Measurements from ENCODE around the gene NHERF2.

Gene NHERF2

DNA sequence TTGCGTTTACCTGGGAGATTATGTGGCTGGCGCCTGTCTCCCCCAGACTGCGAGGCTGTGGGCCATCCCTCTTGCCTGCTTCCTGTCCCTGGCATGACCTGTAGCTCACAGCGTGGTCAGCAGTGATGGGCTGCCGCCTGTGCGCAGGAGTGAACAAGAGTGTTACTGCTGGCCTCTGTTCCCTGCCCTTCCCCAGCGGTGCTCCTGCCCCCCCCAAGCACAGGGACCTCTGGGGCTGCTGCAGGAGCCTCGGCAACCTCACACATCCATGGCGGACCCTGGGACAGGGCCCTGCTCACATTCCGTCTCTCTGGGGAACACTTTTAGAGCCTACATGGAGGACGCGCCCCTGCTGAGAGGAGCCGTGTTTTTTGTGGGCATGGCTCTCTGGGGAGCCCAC lies 31.7 kb downstream of the NHERF2 start:
- no peak overlapping the region for H3K9ac ChIP-seq (ENCODE audit: low read depth, low read length)
- peaks cover 34% of the 10 kb centered on the region for H3K36me3 ChIP-seq (ENCODE audit: insufficient read depth, low read length)
- H3K4me1 ChIP-seq (ENCODE audit: insufficient read depth, low read length), result no peaks in the 10 kb centered on the region
- H3K27me3 ChIP-seq (ENCODE audit: insufficient read depth, low read length), result no peaks in the 10 kb centered on the region
- no peak overlapping the region for H3K27ac ChIP-seq (ENCODE audit: low read depth, low read length)
- H3K9me3 ChIP-seq (ENCODE audit: insufficient read depth, low read depth, low read length), result no peaks in the 10 kb centered on the region
- no peak overlapping the region for H3K4me3 ChIP-seq (ENCODE audit: low read length)
- WGBS, result 93% methylated on average over 13 of the region's 13 CpGs

DNA sequence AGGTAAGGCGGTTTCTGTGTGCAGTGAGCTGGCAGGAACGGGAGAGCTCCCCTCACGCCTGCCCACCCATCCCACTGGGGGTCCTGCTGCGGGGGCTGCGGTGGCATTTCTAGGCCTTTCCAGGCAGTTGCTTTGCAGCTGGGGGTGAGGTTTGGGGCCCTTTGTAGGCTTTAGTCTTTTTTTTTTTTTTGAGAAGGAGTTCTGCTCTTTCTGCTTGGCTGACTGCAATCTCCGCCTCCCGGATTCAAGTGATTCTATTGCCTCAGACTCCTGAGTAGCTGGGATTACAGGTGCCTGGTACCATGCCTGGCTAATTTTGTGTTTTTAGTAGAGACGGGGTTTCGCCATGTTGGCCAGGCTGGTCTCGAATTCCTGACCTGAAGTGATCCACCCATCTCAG lies 32.2 kb downstream of the NHERF2 start:
- H3K4me1 ChIP-seq (ENCODE audit: insufficient read depth, low read length), result no peaks in the 10 kb centered on the region
- H3K27ac ChIP-seq (ENCODE audit: low read depth, low read length), result no peak overlapping the region
- H3K27me3 ChIP-seq (ENCODE audit: insufficient read depth, low read length), result no peaks in the 10 kb centered on the region
- no peaks in the 10 kb centered on the region for H3K9me3 ChIP-seq (ENCODE audit: insufficient read depth, low read depth, low read length)
- H3K36me3 ChIP-seq (ENCODE audit: insufficient read depth, low read length), result peaks cover 29% of the 10 kb centered on the region
- H3K4me3 ChIP-seq (ENCODE audit: low read length), result no peak overlapping the region
- WGBS, result 95% methylated on average over 10 of the region's 10 CpGs
- H3K9ac ChIP-seq (ENCODE audit: low read depth, low read length), result no peak overlapping the region

DNA sequence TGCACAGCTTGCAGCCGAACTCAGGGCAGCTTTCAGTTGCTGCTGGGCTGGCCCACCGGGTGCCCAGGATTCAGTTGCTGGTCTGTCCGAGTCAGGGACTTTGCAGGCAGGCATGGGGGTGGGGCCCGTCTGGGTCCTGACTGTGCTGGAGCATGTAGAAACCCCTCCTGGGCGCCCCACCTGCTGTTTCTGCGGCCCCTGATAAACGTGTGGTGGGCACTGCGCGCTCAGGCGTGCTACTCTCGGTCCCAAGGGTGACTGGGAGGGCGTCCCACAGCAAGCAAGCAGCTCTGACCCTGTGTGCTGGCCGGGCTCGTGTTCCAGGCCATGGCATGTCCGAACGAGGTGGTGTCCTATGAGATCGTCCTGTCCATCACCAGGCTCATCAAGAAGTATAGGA lies 33.6 kb downstream of the NHERF2 start:
- Histone ChIP-seq H3K4me3 (ENCODE audit: low read length) (no peak overlapping the region), H3K36me3 (ENCODE audit: insufficient read depth, low read length) (peaks cover 23% of the 10 kb centered on the region; the same call in 1 of the 2 replicates), H3K27ac (ENCODE audit: low read depth, low read length) (no peak overlapping the region), H3K4me1 (ENCODE audit: insufficient read depth, low read length) (no peaks in the 10 kb centered on the region), H3K27me3 (ENCODE audit: insufficient read depth, low read length) (no peaks in the 10 kb centered on the region), H3K9ac (ENCODE audit: low read depth, low read length) (no peak overlapping the region), H3K9me3 (ENCODE audit: insufficient read depth, low read depth, low read length) (no peaks in the 10 kb centered on the region)
- 95% methylated on average over 17 of the region's 17 CpGs for WGBS

GRCh38 chr16:2061023-2061422 lies 34.3 kb downstream of the NHERF2 start:
- Histone ChIP-seq H3K27ac (ENCODE audit: low read depth, low read length) (no peak overlapping the region), H3K9ac (ENCODE audit: low read depth, low read length) (no peak overlapping the region), H3K4me3 (ENCODE audit: low read length) (no peak overlapping the region), H3K27me3 (ENCODE audit: insufficient read depth, low read length) (no peaks in the 10 kb centered on the region), H3K9me3 (ENCODE audit: insufficient read depth, low read depth, low read length) (no peaks in the 10 kb centered on the region), H3K4me1 (ENCODE audit: insufficient read depth, low read length) (no peaks in the 10 kb centered on the region), H3K36me3 (ENCODE audit: insufficient read depth, low read length) (peaks cover 30% of the 10 kb centered on the region)
- WGBS, result 96% methylated on average over 18 of the region's 18 CpGs

- no peaks in the 10 kb centered on the region for H3K4me1 ChIP-seq (ENCODE audit: insufficient read depth, low read length)
- WGBS, result 95% methylated on average over 13 of the region's 13 CpGs
These were observed 34.8 kb downstream of the NHERF2 start for GRCh38 chr16:2061526-2061925.

DNA sequence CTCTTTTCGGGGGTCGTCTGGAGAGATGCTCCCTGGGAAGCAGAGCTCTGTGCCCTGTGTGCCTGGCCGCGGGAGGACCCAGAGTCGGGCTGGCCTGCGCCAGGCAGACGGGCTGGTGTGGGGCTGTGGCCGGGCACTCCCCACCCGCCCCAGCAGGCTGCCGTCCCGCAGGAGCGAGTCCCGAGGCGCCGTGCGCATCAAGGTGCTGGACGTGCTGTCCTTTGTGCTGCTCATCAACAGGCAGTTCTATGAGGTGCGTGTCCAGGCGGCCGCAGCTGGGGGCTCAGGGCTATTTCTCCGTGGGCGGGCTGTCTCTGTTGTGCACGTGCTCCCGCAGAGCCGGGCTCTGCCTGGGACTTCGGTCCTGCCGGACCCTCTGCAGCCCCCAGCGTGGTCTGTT lies 36.1 kb downstream of the NHERF2 start:
- H3K9ac ChIP-seq (ENCODE audit: low read depth, low read length), result no peak overlapping the region
- H3K36me3 ChIP-seq (ENCODE audit: insufficient read depth, low read length), result peaks cover 42% of the 10 kb centered on the region
- 95% methylated on average over 28 of the region's 28 CpGs for WGBS
- no peak overlapping the region for H3K27ac ChIP-seq (ENCODE audit: low read depth, low read length)
- H3K9me3 ChIP-seq (ENCODE audit: insufficient read depth, low read depth, low read length), result no peaks in the 10 kb centered on the region
- H3K4me1 ChIP-seq (ENCODE audit: insufficient read depth, low read length), result no peaks in the 10 kb centered on the region
- no peaks in the 10 kb centered on the region for H3K27me3 ChIP-seq (ENCODE audit: insufficient read depth, low read length)
- H3K4me3 ChIP-seq (ENCODE audit: low read length), result no peak overlapping the region

More at GRCh38 chr16:2061526-2061925, 34.8 kb downstream of the NHERF2 start:
- H3K36me3 ChIP-seq (ENCODE audit: insufficient read depth, low read length), result peaks cover 34% of the 10 kb centered on the region
- no peaks in the 10 kb centered on the region for H3K9me3 ChIP-seq (ENCODE audit: insufficient read depth, low read depth, low read length)
- no peak overlapping the region for H3K9ac ChIP-seq (ENCODE audit: low read depth, low read length)
- H3K27ac ChIP-seq (ENCODE audit: low read depth, low read length), result no peak overlapping the region
- no peak overlapping the region for H3K4me3 ChIP-seq (ENCODE audit: low read length)
- no peaks in the 10 kb centered on the region for H3K27me3 ChIP-seq (ENCODE audit: insufficient read depth, low read length)

DNA sequence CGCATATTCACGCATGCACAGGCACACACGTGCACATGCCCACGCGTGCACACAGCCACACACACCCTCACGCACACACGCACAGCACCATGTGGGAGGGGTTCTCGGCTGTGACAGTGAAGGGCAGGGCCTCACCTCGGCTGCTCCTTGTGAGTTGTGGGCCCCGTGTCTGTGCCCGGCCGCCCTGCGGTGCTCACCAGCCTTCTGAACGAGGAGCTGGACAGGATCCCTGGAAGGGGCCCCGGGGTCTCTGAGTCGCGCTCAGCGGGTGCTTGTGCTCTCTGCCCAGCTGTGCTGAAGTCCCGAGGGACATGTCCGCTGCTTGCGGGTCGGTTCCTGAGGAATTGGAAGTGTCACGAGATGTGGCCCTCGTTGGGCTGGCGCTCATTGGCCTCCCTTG lies 37.2 kb downstream of the NHERF2 start:
- 97% methylated on average over 25 of the region's 25 CpGs for WGBS
- no peak overlapping the region for H3K27ac ChIP-seq (ENCODE audit: low read depth, low read length)
- no peaks in the 10 kb centered on the region for H3K9me3 ChIP-seq (ENCODE audit: insufficient read depth, low read depth, low read length)
- H3K9ac ChIP-seq (ENCODE audit: low read depth, low read length), result no peak overlapping the region
- peaks cover 39% of the 10 kb centered on the region for H3K36me3 ChIP-seq (ENCODE audit: insufficient read depth, low read length)
- no peaks in the 10 kb centered on the region for H3K4me1 ChIP-seq (ENCODE audit: insufficient read depth, low read length)
- H3K27me3 ChIP-seq (ENCODE audit: insufficient read depth, low read length), result no peaks in the 10 kb centered on the region
- no peak overlapping the region for H3K4me3 ChIP-seq (ENCODE audit: low read length)

GRCh38 chr16:2064368-2064945 lies 37.8 kb downstream of the NHERF2 start:
- H3K9me3 ChIP-seq (ENCODE audit: insufficient read depth, low read depth, low read length), result no peaks in the 10 kb centered on the region
- no peak overlapping the region for H3K27ac ChIP-seq (ENCODE audit: low read depth, low read length)
- H3K36me3 ChIP-seq (ENCODE audit: insufficient read depth, low read length), result peaks cover 42% of the 10 kb centered on the region
- no peaks in the 10 kb centered on the region for H3K27me3 ChIP-seq (ENCODE audit: insufficient read depth, low read length)
- no peak overlapping the region for H3K4me3 ChIP-seq (ENCODE audit: low read length)
- H3K9ac ChIP-seq (ENCODE audit: low read depth, low read length), result no peak overlapping the region
- 94% methylated on average over 16 of the region's 16 CpGs for WGBS
- H3K4me1 ChIP-seq (ENCODE audit: insufficient read depth, low read length), result no peaks in the 10 kb centered on the region

GRCh38 chr16:2066139-2066538 lies 39.4 kb downstream of the NHERF2 start:
- WGBS, result 97% methylated on average over 11 of the region's 11 CpGs
- Histone ChIP-seq H3K9ac (ENCODE audit: low read depth, low read length) (no peak overlapping the region), H3K27me3 (ENCODE audit: insufficient read depth, low read length) (no peaks in the 10 kb centered on the region), H3K4me1 (ENCODE audit: insufficient read depth, low read length) (no peaks in the 10 kb centered on the region), H3K9me3 (ENCODE audit: insufficient read depth, low read depth, low read length) (no peaks in the 10 kb centered on the region), H3K27ac (ENCODE audit: low read depth, low read length) (no peak overlapping the region), H3K4me3 (ENCODE audit: low read length) (no peak overlapping the region), H3K36me3 (ENCODE audit: insufficient read depth, low read length) (peaks cover 40% of the 10 kb centered on the region)

GRCh38 chr16:2070576-2071453 lies 44.1 kb downstream of the NHERF2 start:
- no peak overlapping the region for H3K9ac ChIP-seq (ENCODE audit: low read depth, low read length)
- H3K4me3 ChIP-seq (ENCODE audit: low read length), result no peak overlapping the region
- H3K36me3 ChIP-seq (ENCODE audit: insufficient read depth, low read length), result peaks cover 52% of the 10 kb centered on the region
- 95% methylated on average over 29 of the region's 29 CpGs for WGBS
- no peak overlapping the region for H3K27ac ChIP-seq (ENCODE audit: low read depth, low read length)
- H3K4me1 ChIP-seq (ENCODE audit: insufficient read depth, low read length), result no peaks in the 10 kb centered on the region
- no peaks in the 10 kb centered on the region for H3K9me3 ChIP-seq (ENCODE audit: insufficient read depth, low read depth, low read length)
- no peaks in the 10 kb centered on the region for H3K27me3 ChIP-seq (ENCODE audit: insufficient read depth, low read length)

GRCh38 chr16:2071454-2072202 lies 44.9 kb downstream of the NHERF2 start:
- WGBS, result 93% methylated on average over 34 of the region's 34 CpGs
- Histone ChIP-seq H3K9me3 (ENCODE audit: insufficient read depth, low read depth, low read length) (no peaks in the 10 kb centered on the region), H3K36me3 (ENCODE audit: insufficient read depth, low read length) (peaks cover 44% of the 10 kb centered on the region), H3K4me3 (ENCODE audit: low read length) (no peak overlapping the region), H3K27ac (ENCODE audit: low read depth, low read length) (no peak overlapping the region), H3K27me3 (ENCODE audit: insufficient read depth, low read length) (no peaks in the 10 kb centered on the region), H3K4me1 (ENCODE audit: insufficient read depth, low read length) (no peaks in the 10 kb centered on the region), H3K9ac (ENCODE audit: low read depth, low read length) (no peak overlapping the region; the same call in 1 of the 2 replicates)

All from HUES64 (cell line).